HL-60/S4 treated with phorbol 12-myristate 13-acetate at 8.2 ng/mL for 4 days and 3 days (cell line): ENCODE results near the gene PXDC1.
"Not testable (repeated sequence)": the region's sequence is repeated elsewhere in the genome, so short reads cannot be mapped to it uniquely, and the experiment has no call there.

ENCODE experiments used
- in situ Hi-C: fragments of 300-500 bp; cut with MboI; formaldehyde crosslinking; loops from 2 replicates; pipeline ENCODE4 v1.15.0; 2022; ENCODE audit warnings: low sequenced_read_pairs

Gene PXDC1

GRCh38 chr6:3720770-3721169 lies 30.7 kb downstream of the PXDC1 start:
- in situ Hi-C loops, result not testable (repeated sequence)

DNA sequence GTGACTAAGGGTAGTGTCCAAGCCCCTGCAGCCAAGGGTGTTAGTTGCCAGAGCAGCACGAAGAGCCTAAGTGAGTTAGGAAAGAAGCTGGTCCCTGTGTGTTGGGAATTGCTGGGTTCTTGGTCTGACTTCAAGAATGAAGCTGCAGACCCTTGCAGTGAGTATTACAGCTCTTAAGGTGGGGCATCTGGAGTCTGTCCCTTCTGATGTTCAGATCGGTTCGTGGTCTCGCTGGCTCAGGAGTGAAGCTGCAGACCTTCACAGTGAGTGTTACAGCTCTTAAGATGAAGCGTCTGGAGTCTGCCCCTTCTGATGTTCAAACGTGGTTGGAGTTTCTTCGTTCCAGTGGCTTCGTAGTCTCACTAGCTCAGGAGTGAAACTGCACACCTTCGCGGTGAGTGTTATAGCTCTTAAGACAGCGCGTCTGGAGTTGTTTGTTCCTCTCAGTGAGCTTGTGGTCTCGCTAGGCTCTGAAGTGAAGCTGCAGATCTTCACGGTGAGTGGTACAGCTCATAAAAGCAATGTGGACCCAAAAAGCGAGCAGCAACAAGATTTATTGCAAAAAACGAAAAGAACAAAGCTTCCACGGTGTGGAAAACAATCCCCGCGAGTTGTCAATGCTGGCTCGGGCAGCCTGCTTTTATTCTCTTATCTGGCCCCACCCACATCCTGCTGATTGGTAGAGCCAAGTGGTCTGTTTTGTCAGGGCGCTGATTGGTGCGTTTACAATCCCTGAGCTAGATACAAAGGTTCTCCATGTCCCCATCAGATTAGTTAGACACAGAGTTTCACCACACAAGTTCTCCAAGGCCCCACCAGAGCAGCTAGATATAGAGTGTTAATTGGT lies 31.8 kb downstream of the PXDC1 start:
- in situ Hi-C loops, result no loop called here

DNA sequence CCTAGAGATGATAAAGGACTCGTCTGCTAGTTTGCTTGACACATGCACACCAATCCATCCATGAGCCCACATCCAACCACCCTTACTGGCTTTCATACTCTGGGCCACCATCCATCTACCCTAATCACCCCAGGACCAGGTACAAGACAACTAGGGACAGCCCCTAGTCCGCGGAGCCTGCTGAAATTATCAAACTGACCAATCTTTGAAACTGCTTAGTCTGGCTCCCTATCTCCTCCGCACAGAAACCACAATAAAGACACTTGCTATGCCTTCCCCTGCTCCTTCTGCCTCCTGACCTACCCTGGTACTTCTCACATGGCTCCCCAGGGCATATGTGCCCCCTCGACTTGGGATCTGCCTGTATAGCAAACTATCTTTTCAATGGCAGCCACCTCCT lies 33.1 kb downstream of the PXDC1 start:
- in situ Hi-C loops, result no loop called here

DNA sequence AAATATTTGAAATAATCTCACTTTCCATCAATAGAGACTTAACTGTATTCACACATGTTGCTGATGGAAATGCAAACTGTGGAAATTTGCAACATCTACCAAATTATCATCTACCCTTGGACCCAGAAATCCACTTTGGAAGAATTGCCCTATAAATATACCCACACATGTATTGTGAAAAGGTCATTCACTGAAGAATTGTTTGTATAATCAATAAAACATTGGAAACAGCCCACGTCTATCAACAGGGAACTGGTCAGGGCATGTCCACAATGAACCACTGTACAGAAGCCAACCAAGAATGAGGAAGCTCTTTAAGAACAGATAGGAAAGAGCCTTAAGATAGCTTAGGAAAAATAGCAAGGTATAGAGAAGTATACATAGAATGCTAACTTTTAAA lies 36.2 kb downstream of the PXDC1 start:
- in situ Hi-C loops, result no loop called here

DNA sequence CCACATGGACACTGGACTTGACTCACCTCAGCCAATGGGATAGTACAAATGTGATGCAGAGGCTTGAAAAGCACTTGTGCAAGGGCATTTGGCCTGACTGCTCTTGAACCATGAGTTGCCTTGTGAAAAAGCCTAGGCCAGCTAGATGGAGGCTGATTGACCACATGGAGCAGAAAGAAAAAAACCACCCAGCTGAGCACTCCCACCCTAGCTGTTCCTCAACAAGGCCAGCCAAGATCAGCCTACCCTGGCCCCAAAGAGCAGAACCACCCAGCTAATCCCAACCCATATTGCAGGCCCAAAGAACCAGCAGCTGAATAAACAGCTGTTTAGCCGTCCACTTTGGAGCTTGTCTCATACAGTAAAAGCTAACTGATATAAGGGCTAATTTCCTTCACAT lies 36.7 kb downstream of the PXDC1 start:
- in situ Hi-C loops, result no loop called here

DNA sequence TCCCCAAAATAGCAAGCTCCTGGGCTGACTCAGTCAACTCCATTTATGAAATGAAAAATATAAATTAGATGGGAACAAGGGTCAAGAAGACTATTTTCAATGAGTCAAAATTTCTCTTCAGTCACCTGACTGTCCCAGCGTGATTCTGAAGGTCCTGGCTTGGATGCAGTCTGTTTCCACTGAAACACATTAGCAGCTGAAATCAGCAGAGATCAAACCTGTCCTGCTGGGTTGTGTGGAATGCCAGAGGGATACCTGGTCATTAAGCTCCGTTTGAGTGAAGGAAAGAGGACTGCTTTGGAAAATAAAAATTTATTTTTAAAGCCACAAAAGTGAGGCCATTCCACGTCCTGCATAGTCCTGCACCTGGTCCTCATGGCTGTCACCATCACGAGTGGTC lies 37.4 kb downstream of the PXDC1 start:
- in situ Hi-C loops, result no loop called here

- in situ Hi-C loops, result no loop called here
These were observed 38.5 kb downstream of the PXDC1 start for GRCh38 chr6:3712827-3713665.

- in situ Hi-C loops, result no loop called here
These were observed 39.7 kb downstream of the PXDC1 start for GRCh38 chr6:3711776-3712175.

GRCh38 chr6:3710403-3710802 lies 41.1 kb downstream of the PXDC1 start:
- in situ Hi-C loops, result no loop called here

DNA sequence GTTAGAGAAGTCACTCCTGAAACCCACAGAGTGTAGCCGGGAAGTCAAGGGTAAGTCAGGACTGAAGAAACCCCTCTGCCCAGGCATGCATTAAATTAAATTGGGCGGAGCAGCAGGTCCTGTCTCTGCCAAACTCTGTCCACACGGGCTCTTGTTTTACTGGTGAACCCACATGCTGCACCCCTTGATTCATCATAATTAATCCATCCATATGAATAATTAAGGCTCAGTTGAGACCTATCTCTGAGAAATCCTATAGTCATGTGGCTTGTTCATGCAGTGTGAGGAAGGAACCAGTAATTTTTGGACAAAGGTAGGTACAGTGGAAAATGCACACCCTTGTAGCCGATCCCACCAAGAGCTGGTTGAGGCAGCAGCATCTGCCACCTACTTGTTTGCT lies 43.0 kb downstream of the PXDC1 start:
- in situ Hi-C loops, result no loop called here

DNA sequence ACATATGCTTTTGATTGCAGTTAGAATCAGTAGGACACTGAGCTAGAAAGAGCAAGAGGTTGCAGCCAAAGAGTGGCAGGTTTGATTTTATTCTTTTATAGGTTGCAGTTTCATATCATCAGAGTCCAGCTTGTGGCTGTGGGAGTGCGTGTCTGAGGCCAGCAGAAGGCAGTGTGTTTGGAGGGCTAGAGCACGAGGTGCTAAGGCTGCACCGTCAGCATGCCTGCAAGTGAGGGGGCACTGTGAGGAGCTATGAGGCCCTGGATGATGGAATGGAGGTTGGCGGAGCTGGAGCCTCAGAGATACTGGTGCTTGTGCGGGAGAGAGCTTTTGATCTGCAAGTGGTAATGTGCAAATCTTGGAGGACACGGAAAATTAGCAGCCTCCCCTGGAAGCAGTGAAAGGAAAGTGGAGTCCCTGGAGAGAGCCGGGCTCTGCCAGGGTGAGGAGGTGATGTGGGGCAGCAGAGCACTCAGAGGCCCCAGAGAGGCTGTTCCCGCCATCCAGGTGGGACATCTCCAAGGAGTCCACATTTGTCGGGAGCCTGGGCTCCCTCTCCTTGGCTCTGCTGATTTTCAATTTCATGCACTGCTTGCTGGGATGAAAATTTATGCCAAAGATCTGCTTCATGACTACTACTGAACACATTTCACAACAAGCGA lies 43.6 kb downstream of the PXDC1 start:
- in situ Hi-C loops, result no loop called here

GRCh38 chr6:3707024-3707423 lies 44.5 kb downstream of the PXDC1 start:
- in situ Hi-C loops, result no loop called here

DNA sequence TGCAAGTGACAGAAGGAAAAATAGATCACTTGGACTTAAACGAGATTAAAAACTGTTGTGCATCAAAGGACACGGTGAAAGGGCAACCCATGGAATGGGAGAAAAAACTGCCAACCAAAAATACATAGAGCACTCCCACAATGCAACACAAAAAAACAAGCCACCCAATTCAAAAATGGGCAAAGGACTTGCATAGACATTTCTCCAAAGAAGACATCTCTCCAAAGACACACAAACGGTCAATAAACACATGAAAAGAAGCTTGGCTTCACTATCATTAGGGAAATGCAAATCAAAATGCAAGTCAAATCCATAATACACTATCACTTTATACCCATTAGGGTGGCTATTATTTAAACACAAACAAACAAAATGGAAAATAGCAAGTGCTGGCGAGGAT lies 45.0 kb downstream of the PXDC1 start:
- in situ Hi-C loops, result no loop called here

DNA sequence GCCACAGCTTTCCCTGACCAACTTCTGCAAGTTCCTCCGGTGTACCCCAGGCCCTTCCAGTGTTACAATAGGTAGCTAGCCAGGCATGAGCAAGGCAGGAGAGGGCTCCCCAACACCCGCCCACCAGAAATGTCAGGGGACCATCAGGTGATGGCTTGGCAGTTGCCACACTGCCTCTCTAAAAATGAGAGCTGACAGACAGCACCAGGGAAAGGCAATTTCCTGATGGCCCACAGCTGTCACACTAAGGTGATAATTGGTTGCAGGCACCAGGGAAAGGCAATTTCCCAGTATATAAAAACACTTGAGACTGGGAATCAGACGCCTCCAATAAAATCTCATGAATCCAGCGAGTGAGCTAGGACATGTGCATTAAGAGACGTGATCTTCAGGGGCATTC lies 49.9 kb downstream of the PXDC1 start:
- in situ Hi-C loops, result no loop called here

DNA sequence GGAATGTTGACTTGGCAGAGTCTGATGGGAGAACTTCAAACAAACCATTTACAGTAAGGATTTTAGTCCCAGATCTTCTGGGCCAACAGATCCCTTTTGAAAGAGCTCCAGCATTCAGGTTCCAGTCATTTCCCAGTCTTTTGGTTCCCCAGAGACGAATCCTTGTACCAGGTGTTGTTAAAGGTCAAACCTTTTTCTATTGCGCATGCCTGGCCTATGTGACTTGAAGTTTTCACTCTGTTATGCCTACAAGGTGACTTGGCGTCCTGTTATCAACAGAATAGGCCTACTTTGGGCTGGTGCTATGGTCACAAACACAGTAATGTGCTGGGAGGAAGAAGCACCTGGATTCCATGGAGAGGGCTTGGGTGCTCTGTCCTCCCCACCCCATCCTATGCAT lies 52.3 kb downstream of the PXDC1 start:
- in situ Hi-C loops, result no loop called here

GRCh38 chr6:3698021-3698420 lies 53.5 kb downstream of the PXDC1 start:
- in situ Hi-C loops, result no loop called here

DNA sequence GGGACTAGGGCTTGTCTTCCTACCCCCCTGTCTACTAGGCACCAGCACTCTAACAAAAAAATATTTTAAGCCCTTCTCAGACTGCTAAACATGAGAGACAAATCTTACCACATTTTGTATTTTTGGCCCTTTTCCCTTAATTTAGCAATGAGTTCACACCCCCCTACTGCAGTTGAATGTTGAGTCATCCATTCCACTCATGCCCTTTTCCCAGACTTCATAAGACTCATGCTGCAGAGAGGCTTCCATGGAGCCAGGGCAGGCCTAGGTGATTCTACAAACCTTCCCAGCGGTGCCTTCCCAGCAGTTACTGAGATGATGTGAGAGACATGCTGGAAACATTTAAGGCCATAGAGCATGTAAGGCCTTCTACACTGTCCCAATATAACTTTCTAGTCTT lies 53.9 kb downstream of the PXDC1 start:
- in situ Hi-C loops, result no loop called here

DNA sequence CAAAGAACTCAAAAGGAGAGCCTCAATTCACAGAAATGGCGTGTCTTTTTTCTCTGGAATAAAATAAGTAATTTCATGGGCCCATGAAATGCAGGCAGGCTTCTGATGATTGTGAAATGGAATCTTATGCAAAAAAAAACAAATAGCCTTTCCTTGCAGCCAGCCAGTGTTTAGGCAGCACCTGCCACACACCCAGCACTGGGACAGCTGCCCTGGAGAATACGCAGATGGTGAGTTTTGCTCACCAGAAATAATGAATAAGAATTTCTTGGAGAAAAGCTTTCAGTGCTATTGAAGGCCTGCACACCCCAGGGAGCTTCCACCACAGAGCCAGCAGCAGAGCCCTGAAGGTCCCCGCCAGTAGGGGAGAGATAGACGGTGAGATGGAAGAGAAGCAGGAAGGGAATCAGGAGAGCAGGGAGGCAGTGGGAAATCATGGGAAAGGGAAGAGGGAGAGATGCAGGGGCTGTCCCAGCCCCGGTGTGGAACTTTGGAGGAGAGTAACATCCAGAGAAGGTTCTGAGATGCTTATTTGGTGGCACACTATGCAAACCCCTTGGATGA lies 54.9 kb downstream of the PXDC1 start:
- in situ Hi-C loops, result no loop called here

- in situ Hi-C loops, result no loop called here
These were observed 56.3 kb downstream of the PXDC1 start for GRCh38 chr6:3695065-3695817.

DNA sequence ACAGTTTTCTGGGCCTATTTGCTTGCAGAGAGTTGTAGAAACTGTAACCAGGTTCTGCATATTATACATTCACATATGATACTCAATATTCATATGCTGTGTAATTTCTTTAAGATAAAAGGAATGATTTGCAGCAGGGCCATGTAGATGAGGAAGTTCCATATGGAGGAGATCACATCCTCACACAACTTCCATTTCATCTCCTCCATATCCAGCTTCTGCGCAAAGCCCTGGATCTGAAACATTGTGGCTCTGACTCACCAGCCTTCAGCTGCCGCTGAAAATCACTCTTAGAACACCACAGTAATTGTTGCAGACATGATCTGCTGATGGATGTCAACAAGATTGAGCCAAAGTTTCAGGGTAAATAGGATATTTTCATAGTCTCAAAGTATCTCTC lies 57.7 kb downstream of the PXDC1 start:
- in situ Hi-C loops, result no loop called here

DNA sequence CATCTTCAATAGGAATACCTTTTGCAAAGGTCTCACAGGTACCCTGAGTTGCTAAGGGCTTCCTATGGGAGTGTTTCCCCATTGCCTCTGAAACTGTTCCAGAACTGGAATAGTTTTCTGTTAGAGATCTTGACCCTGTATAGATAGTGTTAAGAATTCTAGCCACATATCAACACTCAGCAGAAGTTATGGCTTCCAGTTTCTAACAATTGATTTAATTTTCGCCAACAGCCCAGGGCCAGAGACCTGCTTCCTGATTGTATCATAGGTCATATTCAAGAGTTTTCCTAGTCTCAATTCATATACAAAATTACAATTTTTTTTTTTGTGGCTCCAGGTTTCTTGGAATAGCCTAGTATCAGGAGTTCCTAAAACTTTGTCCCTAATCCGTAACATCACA lies 61.0 kb downstream of the PXDC1 start:
- in situ Hi-C loops, result no loop called here
